ENCODE results near the gene MOB1B.

- TF ChIP-seq, protein P1, sequence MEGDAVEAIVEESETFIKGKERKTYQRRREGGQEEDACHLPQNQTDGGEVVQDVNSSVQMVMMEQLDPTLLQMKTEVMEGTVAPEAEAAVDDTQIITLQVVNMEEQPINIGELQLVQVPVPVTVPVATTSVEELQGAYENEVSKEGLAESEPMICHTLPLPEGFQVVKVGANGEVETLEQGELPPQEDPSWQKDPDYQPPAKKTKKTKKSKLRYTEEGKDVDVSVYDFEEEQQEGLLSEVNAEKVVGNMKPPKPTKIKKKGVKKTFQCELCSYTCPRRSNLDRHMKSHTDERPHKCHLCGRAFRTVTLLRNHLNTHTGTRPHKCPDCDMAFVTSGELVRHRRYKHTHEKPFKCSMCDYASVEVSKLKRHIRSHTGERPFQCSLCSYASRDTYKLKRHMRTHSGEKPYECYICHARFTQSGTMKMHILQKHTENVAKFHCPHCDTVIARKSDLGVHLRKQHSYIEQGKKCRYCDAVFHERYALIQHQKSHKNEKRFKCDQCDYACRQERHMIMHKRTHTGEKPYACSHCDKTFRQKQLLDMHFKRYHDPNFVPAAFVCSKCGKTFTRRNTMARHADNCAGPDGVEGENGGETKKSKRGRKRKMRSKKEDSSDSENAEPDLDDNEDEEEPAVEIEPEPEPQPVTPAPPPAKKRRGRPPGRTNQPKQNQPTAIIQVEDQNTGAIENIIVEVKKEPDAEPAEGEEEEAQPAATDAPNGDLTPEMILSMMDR (IDR thresholded peaks at IDR 0.05 in 2 of 3, conservative IDR thresholded peaks at IDR 0.05 in 1 of 3; ENCODE audit: borderline replicate concordance in 1 of 3, insufficient read depth in 1 of 3, low read depth in 2 of 3, low read length in 2 of 3), result no peak
- no peak for TF ChIP-seq EZH2 (IDR thresholded peaks at IDR 0.05)
Observed at GRCh38 chr4:70938086-70938485, 35.9 kb downstream of the MOB1B start.

All from HCT116 (cell line).